DOHH2 (cell line): ENCODE data around the gene ASB1.

ENCODE experiments used
- H3F3A ChIP-seq: fragments of 200-600 bp; sonication (generic), shearing (Covaris generic); 2 replicates; pipeline ENCODE4 v1.6.0; 2016; ENCODE audit warnings: antibody characterized with exemption, mild to moderate bottlenecking; ENCODE audit not compliant: control insufficient read depth, insufficient read depth
- H3K27ac ChIP-seq: fragments of 200-600 bp; sonication (generic); 2 replicates; pipeline ENCODE4 v1.5.1; 2014; ENCODE audit warnings: low read depth, mild to moderate bottlenecking, low read length, moderate library complexity
- H3K27me3 ChIP-seq: fragments of 200-600 bp; sonication (generic); 2 replicates; pipeline ENCODE4 v1.6.1; 2014; ENCODE audit warnings: mild to moderate bottlenecking, low read length, mixed read lengths; ENCODE audit not compliant: control insufficient read depth
- H3K36me3 ChIP-seq: fragments of 200-600 bp; sonication (generic); 2 replicates; pipeline ENCODE4 v1.6.1; 2014; ENCODE audit warnings: mild to moderate bottlenecking, low read length, moderate library complexity, mixed read lengths; ENCODE audit not compliant: control insufficient read depth
- H3K4me1 ChIP-seq: fragments of 200-600 bp; sonication (generic); 2 replicates; pipeline ENCODE4 v1.6.1; 2014; ENCODE audit warnings: mild to moderate bottlenecking, low read length, mixed read lengths; ENCODE audit not compliant: control insufficient read depth
- H3K4me2 ChIP-seq: fragments of 200-600 bp; sonication (generic); 2 replicates; pipeline ENCODE4 v1.6.0; 2014; ENCODE audit warnings: mild to moderate bottlenecking, low read length, moderate library complexity
- H3K4me3 ChIP-seq: fragments of 200-600 bp; sonication (generic); 2 replicates; pipeline ENCODE4 v1.5.1; 2014; ENCODE audit warnings: mild to moderate bottlenecking, low read length, mixed read lengths
- H3K79me2 ChIP-seq: fragments of 200-600 bp; sonication (generic); 2 replicates; pipeline ENCODE4 v1.6.1; 2014; ENCODE audit warnings: mild to moderate bottlenecking, low read length, mixed read lengths; ENCODE audit not compliant: control insufficient read depth
- H3K9me2 ChIP-seq: fragments of 200-600 bp; sonication (generic); replicated peaks from 2 replicates; pipeline ENCODE4 v1.6.1; 2014; ENCODE audit warnings: mild to moderate bottlenecking, low read length, mixed read lengths; ENCODE audit not compliant: control insufficient read depth
- H3K9me3 ChIP-seq: fragments of 200-600 bp; sonication (generic); 2 replicates; pipeline ENCODE4 v1.6.1; 2014; ENCODE audit warnings: antibody characterized with exemption, low read length, mixed read lengths; ENCODE audit not compliant: control insufficient read depth, insufficient read depth
- H4K20me1 ChIP-seq: fragments of 200-600 bp; sonication (generic); 2 replicates; pipeline ENCODE4 v1.6.0; 2014; ENCODE audit warnings: low read depth, mild to moderate bottlenecking, antibody characterized with exemption, low read length, moderate library complexity; ENCODE audit not compliant: control insufficient read depth, insufficient read depth
- CTCF ChIP-seq: fragments of 200-600 bp; sonication (generic); IDR thresholded peaks from one replicate; pipeline ENCODE4 v1.5.1; 2014; ENCODE audit warnings: antibody characterized with exemption, mild to moderate bottlenecking, low read depth, low read length; ENCODE audit not compliant: poor library complexity, severe bottlenecking
- EZH2phosphoT487 ChIP-seq: fragments of 200-600 bp; sonication (generic); IDR thresholded peaks from 2 replicates; pipeline ENCODE4 v1.6.1; 2017; ENCODE audit warnings: borderline replicate concordance, mild to moderate bottlenecking, antibody characterized with exemption, low read length, moderate library complexity, mixed read lengths

The ASB1 gene

GRCh38 chr2:238423561-238424312 lies 3.0 kb upstream of the ASB1 start:
- peaks cover 16% of the 10 kb centered on the region for H3K36me3 ChIP-seq
- no peaks in the 10 kb centered on the region for H4K20me1 ChIP-seq
- peaks cover 31% of the 10 kb centered on the region for H3K79me2 ChIP-seq
- TF ChIP-seq EZH2phosphoT487 (no peak), CTCF (no peak)
- no peaks in the 10 kb centered on the region for H3K9me3 ChIP-seq
- peaks cover 22% of the 10 kb centered on the region for H3K4me1 ChIP-seq
- no peaks in the 10 kb centered on the region for H3K27me3 ChIP-seq
- H3K27ac ChIP-seq = no peak overlapping the region
- no peaks in the 10 kb centered on the region for H3K9me2 ChIP-seq
- H3K4me3 ChIP-seq = no peak overlapping the region
- no peak overlapping the region for H3K4me2 ChIP-seq
- H3F3A ChIP-seq = no peaks in the 10 kb centered on the region

DNA sequence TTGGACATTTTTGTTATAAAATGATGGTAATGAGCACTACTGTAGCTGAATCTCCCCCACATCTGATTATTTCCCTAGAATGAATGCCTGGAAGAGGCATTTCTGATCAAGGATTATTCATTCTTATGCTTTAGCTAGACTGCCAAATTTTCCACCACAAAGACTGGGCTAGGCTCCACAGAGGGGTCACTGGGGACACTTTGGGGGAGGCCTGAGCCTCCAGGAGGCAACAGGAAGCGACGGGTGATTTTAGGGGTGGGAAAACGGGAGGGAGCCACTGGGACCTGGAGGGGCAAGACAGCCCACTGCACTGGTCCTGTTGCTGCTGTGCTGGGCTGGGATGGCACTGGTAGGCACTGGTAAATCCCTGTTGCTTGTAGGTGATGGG lies 2.4 kb upstream of the ASB1 start:
- no peaks in the 10 kb centered on the region for H3F3A ChIP-seq
- H3K27me3 ChIP-seq = no peaks in the 10 kb centered on the region
- peaks cover 17% of the 10 kb centered on the region for H3K36me3 ChIP-seq
- no peaks in the 10 kb centered on the region for H3K9me2 ChIP-seq
- no peaks in the 10 kb centered on the region for H3K9me3 ChIP-seq
- no peaks in the 10 kb centered on the region for H4K20me1 ChIP-seq
- H3K27ac ChIP-seq = no peak overlapping the region
- H3K4me1 ChIP-seq = peaks cover 24% of the 10 kb centered on the region
- H3K4me2 ChIP-seq = no peak overlapping the region
- no peak for TF ChIP-seq CTCF
- no peak for TF ChIP-seq EZH2phosphoT487
- peaks cover 37% of the 10 kb centered on the region for H3K79me2 ChIP-seq
- H3K4me3 ChIP-seq = no peak overlapping the region

- Histone ChIP-seq H3K9me2 (no peaks in the 10 kb centered on the region), H3K4me2 (peak overlapping the region; percentile 72)
Measured at GRCh38 chr2:238425505-238425978, 1.2 kb upstream of the ASB1 start.

More at GRCh38 chr2:238425505-238425978, 1.2 kb upstream of the ASB1 start:
- Histone ChIP-seq H3K9me3 (no peaks in the 10 kb centered on the region), H3K4me1 (peaks cover 24% of the 10 kb centered on the region), H3K79me2 (peaks cover 49% of the 10 kb centered on the region), H3K27me3 (no peaks in the 10 kb centered on the region), H3F3A (no peaks in the 10 kb centered on the region), H3K27ac (no peak overlapping the region), H4K20me1 (peaks cover 3% of the 10 kb centered on the region; the same call in 1 of the 2 replicates), H3K36me3 (peaks cover 24% of the 10 kb centered on the region), H3K4me3 (peak overlapping the region; percentile 87)
- TF ChIP-seq EZH2phosphoT487 (no peak), CTCF (no peak)
